ENCODE data around the gene IGSF8. TPM values are rescaled to one million over a fixed set of nuclear protein-coding genes. Genes with fewer than 3 reads are reported as not detected.
"Not testable (repeated sequence)": the region's sequence is repeated elsewhere in the genome, so short reads cannot be mapped to it uniquely, and the experiment has no call there.

Gene IGSF8
- total and polyA plus RNA-seq, 10 donors: 15.6 to 28.9 (median 21.7) TPM

- H3K27ac ChIP-seq: no peak overlapping the region
- H3K4me1 ChIP-seq: no peaks in the 10 kb centered on the region
- DNase-seq: no peak
- H3K36me3 ChIP-seq: no peaks in the 10 kb centered on the region
- no peaks in the 10 kb centered on the region for H3K9me3 ChIP-seq
- intact Hi-C loops (cut with DNase I; ENCODE audit: low total_unique reads): no loop called here
- H3K4me3 ChIP-seq: no peak overlapping the region
- peaks cover 0 to 52% (median 0%) of the 10 kb centered on the region in 7 donors for H3K27me3 ChIP-seq (replicated peaks in 1 of 7)
- WGBS, 5 donors: 52 to 71% (median 61%) methylated on average over 5 to 7 of the region's 7 CpGs
- TF ChIP-seq POLR2AphosphoS5 (IDR thresholded peaks at IDR 0.05) (no peak), POLR2A (IDR thresholded peaks at IDR 0.05) (no peak)
- TF ChIP-seq, protein P1, sequence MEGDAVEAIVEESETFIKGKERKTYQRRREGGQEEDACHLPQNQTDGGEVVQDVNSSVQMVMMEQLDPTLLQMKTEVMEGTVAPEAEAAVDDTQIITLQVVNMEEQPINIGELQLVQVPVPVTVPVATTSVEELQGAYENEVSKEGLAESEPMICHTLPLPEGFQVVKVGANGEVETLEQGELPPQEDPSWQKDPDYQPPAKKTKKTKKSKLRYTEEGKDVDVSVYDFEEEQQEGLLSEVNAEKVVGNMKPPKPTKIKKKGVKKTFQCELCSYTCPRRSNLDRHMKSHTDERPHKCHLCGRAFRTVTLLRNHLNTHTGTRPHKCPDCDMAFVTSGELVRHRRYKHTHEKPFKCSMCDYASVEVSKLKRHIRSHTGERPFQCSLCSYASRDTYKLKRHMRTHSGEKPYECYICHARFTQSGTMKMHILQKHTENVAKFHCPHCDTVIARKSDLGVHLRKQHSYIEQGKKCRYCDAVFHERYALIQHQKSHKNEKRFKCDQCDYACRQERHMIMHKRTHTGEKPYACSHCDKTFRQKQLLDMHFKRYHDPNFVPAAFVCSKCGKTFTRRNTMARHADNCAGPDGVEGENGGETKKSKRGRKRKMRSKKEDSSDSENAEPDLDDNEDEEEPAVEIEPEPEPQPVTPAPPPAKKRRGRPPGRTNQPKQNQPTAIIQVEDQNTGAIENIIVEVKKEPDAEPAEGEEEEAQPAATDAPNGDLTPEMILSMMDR (IDR thresholded peaks at IDR 0.05 in 8 of 11, conservative IDR thresholded peaks at IDR 0.05 in 3 of 11): no peak
Observed at GRCh38 chr1:160053548-160054365, 44.7 kb downstream of the IGSF8 start.

DNA sequence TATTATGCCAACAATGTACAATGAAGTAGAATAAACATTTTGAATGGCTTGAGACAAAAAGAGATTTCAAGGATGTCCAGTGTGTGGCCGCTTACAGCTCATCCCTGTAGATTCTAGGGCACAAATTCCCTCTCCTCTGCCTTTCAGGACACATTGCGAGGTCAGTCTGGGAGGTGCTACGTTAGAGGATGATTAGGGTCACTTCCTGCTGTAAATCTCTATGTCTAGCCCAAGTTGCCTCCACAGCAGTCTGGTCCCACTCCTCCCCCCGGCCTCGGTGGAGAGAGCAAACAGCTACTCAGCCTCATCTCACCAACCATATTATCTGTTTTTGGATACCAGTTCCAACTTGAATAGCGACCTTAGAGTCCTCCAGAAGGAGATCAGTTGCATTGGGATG, 45.5 kb downstream of the IGSF8 start:
- H3K4me3 ChIP-seq: no peak overlapping the region
- 50 to 68% (median 62%) methylated on average over 6 of the region's 6 CpGs for WGBS, 5 donors
- intact Hi-C loops (cut with DNase I; ENCODE audit: low total_unique reads): no loop called here
- no peaks in the 10 kb centered on the region for H3K4me1 ChIP-seq
- peaks cover 0 to 52% (median 0%) of the 10 kb centered on the region in 7 donors for H3K27me3 ChIP-seq (replicated peaks in 1 of 7)
- no peak for DNase-seq
- H3K36me3 ChIP-seq: no peaks in the 10 kb centered on the region
- TF ChIP-seq, protein P1 (IDR thresholded peaks at IDR 0.05 in 8 of 11, conservative IDR thresholded peaks at IDR 0.05 in 3 of 11): no peak
- no peaks in the 10 kb centered on the region for H3K9me3 ChIP-seq
- H3K27ac ChIP-seq: no peak overlapping the region

DNA sequence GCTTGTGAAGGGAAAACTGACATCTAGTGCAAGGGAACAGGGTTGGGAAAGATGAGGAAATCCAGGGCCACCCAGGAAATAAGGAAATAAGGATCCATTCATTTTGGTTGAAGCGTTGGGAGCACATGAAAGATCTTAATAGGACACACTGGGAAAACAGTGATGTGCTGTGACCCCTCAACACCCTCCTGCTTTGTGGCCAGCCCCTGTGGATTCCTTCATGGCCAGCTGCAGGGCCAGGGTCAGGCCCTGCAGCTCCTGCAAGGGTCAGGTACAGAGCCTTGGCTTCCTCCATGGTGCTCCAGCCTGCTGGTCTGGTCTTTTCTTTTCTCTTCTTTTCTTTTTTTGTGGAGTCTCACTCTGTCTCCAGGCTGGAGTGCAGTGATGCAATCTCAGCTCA, 47.8 kb downstream of the IGSF8 start:
- peaks cover 6 to 17% (median 12%) of the 10 kb centered on the region in 6 donors for H3K4me1 ChIP-seq
- 72 to 100% (median 81%) methylated on average over 1 of the region's 1 CpG for WGBS, 5 donors
- H3K27me3 ChIP-seq (replicated peaks in 1 of 7): peaks cover 0 to 45% (median 0%) of the 10 kb centered on the region in 7 donors
- intact Hi-C loops (cut with DNase I; ENCODE audit: low total_unique reads): no loop called here
- H3K27ac ChIP-seq: no peak overlapping the region
- no peak for TF ChIP-seq POLR2AphosphoS5 (IDR thresholded peaks at IDR 0.05)
- TF ChIP-seq, protein P1 (IDR thresholded peaks at IDR 0.05 in 8 of 11, conservative IDR thresholded peaks at IDR 0.05 in 3 of 11): no peak
- no peak for TF ChIP-seq POLR2A (IDR thresholded peaks at IDR 0.05)
- no peaks in the 10 kb centered on the region for H3K36me3 ChIP-seq
- no peaks in the 10 kb centered on the region for H3K9me3 ChIP-seq
- no peak for DNase-seq
- H3K4me3 ChIP-seq: no peak overlapping the region

- H3K9me3 ChIP-seq; H3K27ac ChIP-seq; intact Hi-C loops (cut with DNase I; ENCODE audit: low total_unique reads); H3K4me3 ChIP-seq; DNase-seq; H3K36me3 ChIP-seq: not testable (repeated sequence)
- H3K27me3 ChIP-seq (replicated peaks in 1 of 7): peaks cover 0 to 45% (median 0%) of the 10 kb centered on the region in 7 donors
- 52 to 80% (median 71%) methylated on average over 2 of the region's 2 CpGs for WGBS, 5 donors
- peaks cover 6 to 17% (median 12%) of the 10 kb centered on the region in 6 donors for H3K4me1 ChIP-seq
Observed at GRCh38 chr1:160050182-160050581, 48.2 kb downstream of the IGSF8 start.

All from spleen (tissue), 11 donors.